Dermis blood vessel endothelial cell (primary cell): ENCODE measurements around the gene TFCP2. TPM values are rescaled to one million over a fixed set of nuclear protein-coding genes. Genes with fewer than 3 reads are reported as not detected.

Experiments
- total RNA-seq: library from RNA; depleted of rRNA; stranded (reverse); fragments of >200 nt; gene quantifications from 2 replicates; pipeline ENCODE4 v1.2.3, GENCODE V29; 2014

The TFCP2 gene
- total RNA-seq, 1 donor from 2014 or later, result 10.9 TPM

Other genes with a start within 250 kb of the TFCP2 start
- gene HIGD1C, start 220.6 kb downstream of the TFCP2 start, total RNA-seq, result not detected in 2 replicates
- gene SLC11A2, start 146.8 kb downstream of the TFCP2 start, total RNA-seq, result 33.9 and 36.8 TPM in 2 replicates
- gene LETMD1, start 124.8 kb downstream of the TFCP2 start, total RNA-seq, result 35.2 and 39.9 TPM in 2 replicates
- gene CSRNP2, start 89.5 kb downstream of the TFCP2 start, total RNA-seq, result 28.4 and 29.3 TPM in 2 replicates
- gene POU6F1, start 44.9 kb upstream of the TFCP2 start, total RNA-seq, result 2.6 and 4.8 TPM in 2 replicates
- gene DAZAP2, start 65.7 kb upstream of the TFCP2 start, total RNA-seq, result 78.6 and 129 TPM in 2 replicates
- gene SMAGP, start 97.3 kb upstream of the TFCP2 start, total RNA-seq, result 15.1 and 24.0 TPM in 2 replicates
- not detected in 2 replicates for gene BIN2, start 151.0 kb upstream of the TFCP2 start, total RNA-seq
- gene CELA1, start 173.5 kb upstream of the TFCP2 start, total RNA-seq, result not detected in 2 replicates
- gene GALNT6, start 218.3 kb upstream of the TFCP2 start, total RNA-seq, result 19.9 and 38.8 TPM in 2 replicates